NCI-H1694 treated with DMSO at 0.1 percent for 48 hours (cell line): Measurements from ENCODE around the gene IRX1.

Experiments
- DNase-seq: peaks from one replicate; lab custom pipeline; 2025; lab: John Stamatoyannopoulos, UW

IRX1 gene

DNA sequence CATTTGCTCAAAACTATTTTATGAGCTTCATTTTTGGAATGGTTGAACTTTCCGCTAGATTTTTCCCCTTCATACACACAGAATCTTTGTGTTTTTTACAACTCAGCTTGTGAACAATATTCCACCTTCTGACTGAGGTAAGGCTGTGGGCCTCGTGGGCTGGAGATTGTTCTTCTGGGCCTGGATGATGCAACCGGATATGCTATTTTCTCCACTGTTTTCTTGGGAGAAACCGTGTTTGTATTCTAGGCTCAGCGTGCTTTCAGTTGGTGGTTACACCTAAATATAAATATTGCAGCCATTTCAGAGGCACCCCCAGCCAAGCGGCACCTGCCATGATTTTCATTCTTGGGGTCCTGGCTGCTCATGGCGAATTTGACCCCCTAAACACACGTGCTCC lies 55.2 kb downstream of the IRX1 start:
- DNase-seq, result no peak
